ENCODE measurements around the gene CAPN9.

DNA sequence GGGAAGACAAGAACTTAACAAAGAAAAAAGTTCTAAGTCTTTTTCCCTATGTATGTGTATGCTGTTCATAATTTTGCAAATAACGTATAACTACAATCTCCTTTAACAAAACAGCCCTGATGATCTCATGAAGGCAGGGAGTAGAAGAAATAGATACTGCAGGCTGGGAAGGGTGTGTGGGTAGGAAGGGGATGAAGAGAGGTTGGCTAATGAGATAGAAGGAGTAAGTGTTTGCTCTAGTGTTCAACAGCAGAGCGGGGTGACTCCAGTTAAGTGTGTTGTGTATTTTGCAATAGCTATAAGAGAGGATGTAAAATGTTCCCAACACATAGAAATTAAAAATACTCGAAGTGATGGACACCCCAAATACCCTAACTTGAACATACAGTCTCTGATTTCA lies 101.0 kb downstream of the CAPN9 start:
- TF ChIP-seq, protein P1, sequence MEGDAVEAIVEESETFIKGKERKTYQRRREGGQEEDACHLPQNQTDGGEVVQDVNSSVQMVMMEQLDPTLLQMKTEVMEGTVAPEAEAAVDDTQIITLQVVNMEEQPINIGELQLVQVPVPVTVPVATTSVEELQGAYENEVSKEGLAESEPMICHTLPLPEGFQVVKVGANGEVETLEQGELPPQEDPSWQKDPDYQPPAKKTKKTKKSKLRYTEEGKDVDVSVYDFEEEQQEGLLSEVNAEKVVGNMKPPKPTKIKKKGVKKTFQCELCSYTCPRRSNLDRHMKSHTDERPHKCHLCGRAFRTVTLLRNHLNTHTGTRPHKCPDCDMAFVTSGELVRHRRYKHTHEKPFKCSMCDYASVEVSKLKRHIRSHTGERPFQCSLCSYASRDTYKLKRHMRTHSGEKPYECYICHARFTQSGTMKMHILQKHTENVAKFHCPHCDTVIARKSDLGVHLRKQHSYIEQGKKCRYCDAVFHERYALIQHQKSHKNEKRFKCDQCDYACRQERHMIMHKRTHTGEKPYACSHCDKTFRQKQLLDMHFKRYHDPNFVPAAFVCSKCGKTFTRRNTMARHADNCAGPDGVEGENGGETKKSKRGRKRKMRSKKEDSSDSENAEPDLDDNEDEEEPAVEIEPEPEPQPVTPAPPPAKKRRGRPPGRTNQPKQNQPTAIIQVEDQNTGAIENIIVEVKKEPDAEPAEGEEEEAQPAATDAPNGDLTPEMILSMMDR (IDR thresholded peaks at IDR 0.05): no peak
- no peak for TF ChIP-seq EZH2phosphoT487 (IDR thresholded peaks at IDR 0.05)
- no peak for TF ChIP-seq EZH2 (IDR thresholded peaks at IDR 0.05)

Measured in neural progenitor cell (in vitro differentiated cells).